Central memory CD4-positive, alpha-beta T cell (primary cell): ENCODE measurements around the gene STARD4.

Experiments
- DNase-seq: peaks from one replicate; pipeline ENCODE4 v3.0.0; 2022

Gene STARD4

GRCh38 chr5:111469293-111469896 is 42.9 kb downstream of the STARD4 start:
- DNase-seq: no peak

DNA sequence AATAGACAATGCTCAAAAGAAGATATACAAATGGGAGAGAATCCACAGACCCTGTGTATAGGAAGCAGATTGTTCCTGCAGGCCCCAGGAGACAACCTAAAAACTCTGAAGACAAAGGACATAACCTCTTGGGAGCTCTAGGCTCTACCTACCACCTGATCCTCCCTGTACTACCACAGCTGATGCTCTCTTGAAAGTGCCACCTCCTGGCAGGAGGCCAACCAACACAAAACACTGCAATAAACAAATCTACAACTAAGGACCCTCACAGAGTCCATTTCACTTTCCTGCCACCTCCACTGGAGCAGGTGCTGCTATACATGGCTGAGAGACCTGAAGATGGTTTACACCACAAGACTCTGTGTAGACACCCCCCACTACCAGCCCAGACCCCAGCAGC is 49.0 kb downstream of the STARD4 start:
- no peak for DNase-seq

DNA sequence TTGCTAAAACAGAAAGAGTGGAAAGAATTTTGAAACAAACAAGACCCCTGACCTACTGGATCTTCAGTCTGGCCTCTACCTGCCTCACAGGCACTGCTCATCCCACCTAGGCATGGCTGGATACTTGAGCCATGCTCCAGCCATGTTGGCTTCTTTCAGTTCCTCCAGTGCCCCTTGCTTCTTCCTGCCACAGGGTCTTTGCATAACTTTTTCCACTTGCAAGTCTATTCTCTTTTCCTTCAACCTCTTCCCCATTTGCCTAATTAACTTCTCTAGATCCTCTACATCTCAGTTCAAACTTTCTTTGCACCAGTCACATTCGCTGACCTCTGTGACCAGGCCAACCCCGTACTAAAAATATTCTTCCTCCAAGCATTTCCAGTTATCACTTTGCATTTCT is 50.4 kb downstream of the STARD4 start:
- no peak for DNase-seq

DNA sequence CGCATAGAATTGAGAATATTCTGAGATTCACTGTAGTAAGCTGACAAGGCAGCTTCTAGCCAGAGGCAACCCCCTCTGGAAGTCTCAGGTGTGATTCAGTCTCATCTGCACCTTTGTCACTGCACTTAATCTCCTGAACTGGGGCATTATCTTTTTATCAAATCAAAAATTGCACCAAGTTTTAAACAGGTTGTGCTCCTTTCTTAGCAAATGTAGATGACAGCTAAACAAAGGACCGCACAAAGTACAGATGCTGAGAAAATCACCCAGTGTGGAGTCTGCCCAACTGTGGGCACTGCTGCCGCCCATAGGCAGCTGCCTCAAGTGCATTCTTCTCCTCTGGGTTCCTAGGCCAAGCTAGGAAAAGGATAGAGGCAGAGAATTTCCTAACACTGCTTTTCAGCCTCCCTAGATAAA is 51.1 kb downstream of the STARD4 start:
- no peak for DNase-seq

GRCh38 chr5:111454776-111455175 is 57.6 kb downstream of the STARD4 start:
- no peak for DNase-seq

DNA sequence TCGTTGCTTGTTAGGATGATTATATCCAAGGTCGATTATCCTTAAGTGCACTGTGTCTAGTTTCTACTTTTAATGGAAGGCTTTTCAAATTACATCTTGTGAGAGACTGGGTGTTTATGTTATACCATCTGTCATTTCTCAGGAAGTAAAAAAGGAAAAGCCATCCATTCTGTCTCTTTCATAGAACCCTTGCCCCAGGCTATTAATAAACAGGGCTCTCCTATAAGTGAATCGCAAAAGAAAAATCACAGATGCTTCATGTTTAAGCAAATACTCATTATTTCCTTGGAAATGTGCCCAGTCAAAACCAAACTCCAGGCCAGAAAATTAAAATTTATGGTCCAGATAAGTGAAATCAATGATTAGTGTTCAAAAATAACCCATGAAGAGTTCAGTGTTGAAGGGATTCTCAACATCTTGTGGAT is 58.1 kb downstream of the STARD4 start:
- DNase-seq: no peak

- DNase-seq: no peak
Observed at GRCh38 chr5:111453747-111454146, 58.6 kb downstream of the STARD4 start.

GRCh38 chr5:111453295-111453694 is 59.0 kb downstream of the STARD4 start:
- no peak for DNase-seq

DNA sequence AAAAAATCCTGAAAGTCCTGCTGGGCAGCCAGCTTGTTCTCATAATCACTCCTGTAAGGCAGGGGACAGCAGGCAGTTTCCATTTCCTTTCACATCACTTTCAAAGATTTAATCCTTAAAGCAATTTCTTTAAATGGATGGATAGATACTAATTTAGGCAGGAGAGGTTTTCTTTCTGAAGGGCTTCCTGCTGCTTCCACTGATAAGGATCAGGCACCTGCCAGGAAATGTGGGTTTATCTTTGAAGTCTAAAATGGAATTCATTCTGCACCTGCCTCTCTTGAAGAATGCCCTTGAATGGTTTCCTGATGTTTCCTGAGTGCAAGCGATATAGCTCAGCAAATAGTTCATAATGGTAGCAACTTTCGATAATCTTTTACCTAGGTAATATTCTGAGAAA is 64.5 kb downstream of the STARD4 start:
- DNase-seq: no peak

- DNase-seq: no peak
Observed at GRCh38 chr5:111447099-111447498, 65.2 kb downstream of the STARD4 start.
